Measurements from ENCODE around the gene CBX2. TPM values are rescaled to one million over a fixed set of nuclear protein-coding genes. Genes with fewer than 3 reads are reported as not detected.
"Not testable (repeated sequence)": the region's sequence is repeated elsewhere in the genome, so short reads cannot be mapped to it uniquely, and the experiment has no call there.

CBX2 gene
- total RNA-seq, 1 donor from 2014 or later: 3.5 TPM

DNA sequence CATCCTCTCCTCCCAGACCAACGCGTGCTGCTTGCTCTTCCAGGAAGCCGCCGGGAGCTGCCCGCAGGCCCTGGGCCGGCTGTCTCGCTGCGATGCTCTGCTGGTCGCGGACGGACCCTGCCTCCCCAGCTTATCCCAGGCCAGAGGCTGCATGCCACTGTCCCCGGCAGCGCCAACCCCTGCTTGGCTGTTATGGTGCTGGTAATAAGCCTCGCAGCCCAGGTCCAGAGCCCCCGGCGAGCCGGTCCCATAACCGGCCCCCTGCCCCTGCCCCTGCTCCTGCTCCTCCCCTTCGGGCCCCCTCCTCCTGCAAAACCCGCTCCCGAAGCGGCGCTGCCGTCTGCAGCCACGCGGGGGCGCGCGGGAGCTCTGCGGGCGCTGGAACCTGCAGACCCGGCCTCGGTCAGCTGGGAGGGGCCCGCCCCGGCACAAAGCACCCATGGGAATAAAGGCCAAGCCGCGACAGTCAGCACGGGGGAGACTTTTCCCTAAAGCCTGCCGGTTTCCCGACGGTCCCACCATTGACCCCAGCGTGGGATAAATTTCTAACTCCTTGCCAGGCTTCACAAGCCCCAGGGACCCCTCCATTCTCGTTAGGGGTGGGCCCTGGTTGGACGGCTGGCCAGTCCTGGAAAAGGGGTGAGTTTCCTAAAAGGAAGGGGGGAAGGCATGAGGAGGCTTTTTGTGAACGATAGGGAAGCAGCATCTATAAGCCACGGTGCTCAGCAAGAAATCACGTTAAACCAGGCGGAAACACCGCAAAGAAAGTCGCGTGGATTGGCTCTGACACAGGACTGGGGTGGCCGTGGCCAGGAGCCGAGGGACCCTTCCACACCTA lies 36.0 kb upstream of the CBX2 start:
- peak; percentile 89 for DNase-seq (ENCODE audit: low spot score)
- intact Hi-C loops (cut with DNase I): loop anchor here (5.0 kb wide), 1 partner anchor 250 kb away; no protein-coding TSS in a partner anchor

DNA sequence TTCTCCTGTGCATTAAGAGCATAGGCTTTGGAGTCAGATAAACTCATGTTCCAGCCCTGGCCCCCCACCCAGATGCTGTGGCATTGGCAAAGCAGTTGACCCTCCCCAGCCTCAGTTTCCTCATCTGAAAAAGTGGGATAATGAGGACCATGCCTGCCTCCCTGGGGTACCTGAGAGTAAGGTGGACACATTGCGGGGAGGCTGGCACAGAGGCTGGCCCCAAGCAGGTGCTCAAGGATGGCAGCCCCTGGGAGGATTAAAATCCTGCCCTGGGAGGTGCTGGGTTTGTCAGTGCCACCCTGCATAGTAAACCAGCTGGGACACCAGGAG lies 35.4 kb upstream of the CBX2 start:
- intact Hi-C loops (cut with DNase I): loop anchor here (5.0 kb wide), 1 partner anchor 250 kb away; no protein-coding TSS in a partner anchor
- DNase-seq (ENCODE audit: low spot score): no peak

DNA sequence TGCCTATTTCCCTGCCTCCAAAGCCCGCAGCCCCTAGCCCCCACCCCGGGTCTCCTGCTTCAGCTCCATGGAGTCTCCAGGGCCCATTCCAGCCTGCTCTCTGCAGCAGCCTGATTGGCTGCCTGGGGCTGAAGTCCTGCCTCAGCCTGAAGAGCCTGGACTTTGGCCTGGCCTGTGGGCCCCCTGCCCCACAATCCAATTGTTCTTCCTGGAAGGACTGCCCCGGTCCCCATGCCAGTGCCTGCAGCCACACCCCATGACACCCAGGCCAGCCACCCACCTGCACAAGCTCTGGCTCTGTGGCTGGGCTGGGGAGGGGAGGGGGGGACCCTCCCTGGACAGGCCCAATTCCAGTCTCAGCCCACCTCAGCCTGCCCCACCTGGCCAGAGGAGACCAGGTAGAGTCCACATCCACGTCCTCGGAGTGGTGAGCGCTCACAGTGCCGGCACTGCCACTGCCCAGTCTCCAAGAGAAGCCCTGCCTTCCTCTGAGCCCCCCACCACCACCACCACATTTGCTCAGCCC lies 34.9 kb upstream of the CBX2 start:
- DNase-seq (ENCODE audit: low spot score): no peak
- intact Hi-C loops (cut with DNase I): loop anchor here (5.0 kb wide), 1 partner anchor 249 kb away; no protein-coding TSS in a partner anchor

DNA sequence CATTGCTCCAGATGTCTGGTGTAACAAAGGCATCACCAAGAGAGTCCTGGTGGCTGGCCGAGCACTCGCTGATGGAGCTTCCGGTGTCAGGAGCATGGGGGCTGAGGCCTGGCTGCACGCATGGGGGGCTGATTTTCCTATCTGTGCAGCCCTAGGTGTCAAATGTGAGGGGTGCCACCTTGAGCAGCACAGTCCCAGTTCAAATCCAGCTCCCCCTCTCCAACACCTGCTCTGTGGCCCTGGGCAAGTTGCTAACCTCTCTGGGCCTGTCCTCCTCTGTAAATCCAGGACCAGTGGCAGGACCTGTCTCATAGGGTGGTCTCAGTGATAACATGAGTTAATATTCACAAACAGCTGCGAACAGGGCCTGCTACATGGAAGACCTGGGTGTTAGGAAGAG lies 34.3 kb upstream of the CBX2 start:
- intact Hi-C loops (cut with DNase I): loop anchor here (5.0 kb wide), 1 partner anchor 249 kb away; no protein-coding TSS in a partner anchor
- no peak for DNase-seq (ENCODE audit: low spot score)

DNA sequence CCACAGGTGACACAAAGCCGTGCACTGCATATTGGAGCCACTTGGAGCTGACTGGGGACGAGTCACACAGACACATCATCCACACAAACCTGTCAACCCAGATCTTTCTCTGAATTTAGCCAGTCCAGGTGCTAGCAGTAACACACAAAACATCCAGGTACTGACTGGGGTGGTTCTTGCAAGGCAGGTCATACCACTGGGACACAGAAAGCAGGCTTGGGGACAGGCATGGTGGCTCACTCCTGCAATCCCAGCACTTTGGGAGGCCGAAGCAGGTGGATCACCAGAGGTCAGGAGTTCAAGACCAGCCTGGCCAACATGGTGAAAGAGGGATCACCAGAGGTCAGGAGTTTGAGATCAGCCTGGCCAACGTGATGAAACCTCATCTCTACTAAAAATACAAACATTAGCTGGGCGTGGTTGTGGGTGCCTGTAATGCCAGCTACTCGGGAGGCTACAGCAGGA lies 32.3 kb upstream of the CBX2 start:
- no peak for DNase-seq (ENCODE audit: low spot score)
- intact Hi-C loops (cut with DNase I): loop anchor here (5.0 kb wide), 2 partner anchors 57 to 227 kb away; no protein-coding TSS in a partner anchor

DNA sequence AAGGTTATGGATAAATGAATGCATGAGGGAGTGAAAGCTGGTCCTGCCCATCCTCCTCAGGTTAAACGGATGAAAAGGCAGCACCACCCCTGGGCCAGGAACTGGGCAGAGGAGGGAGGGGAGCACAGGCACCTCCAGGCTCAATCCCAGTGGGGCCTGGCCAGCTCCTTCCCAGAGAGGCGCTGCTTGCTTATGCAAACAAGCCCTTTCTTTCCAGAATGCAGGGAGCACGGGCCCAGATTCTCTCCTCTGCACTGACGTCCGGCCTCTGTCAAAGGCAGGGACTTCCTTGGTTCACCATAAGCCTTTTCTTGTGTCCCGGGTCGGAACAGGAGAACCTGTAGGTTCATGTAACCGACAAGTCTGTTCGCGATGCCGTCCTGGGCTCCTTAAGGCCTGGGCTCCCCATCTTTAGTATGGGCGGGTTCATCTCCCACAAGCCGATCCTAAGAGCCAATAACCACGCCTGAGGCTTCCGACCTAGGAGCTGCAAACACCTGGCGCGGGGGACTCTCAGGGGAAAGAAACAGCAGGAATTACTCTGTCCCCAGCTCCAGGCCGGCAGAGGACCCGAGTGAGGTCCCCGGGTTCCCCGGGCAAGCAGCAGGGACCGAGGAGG lies 30.9 kb upstream of the CBX2 start:
- no peak for DNase-seq (ENCODE audit: low spot score)
- intact Hi-C loops (cut with DNase I): loop anchor here (5.0 kb wide), 2 partner anchors 55 to 225 kb away; no protein-coding TSS in a partner anchor

DNA sequence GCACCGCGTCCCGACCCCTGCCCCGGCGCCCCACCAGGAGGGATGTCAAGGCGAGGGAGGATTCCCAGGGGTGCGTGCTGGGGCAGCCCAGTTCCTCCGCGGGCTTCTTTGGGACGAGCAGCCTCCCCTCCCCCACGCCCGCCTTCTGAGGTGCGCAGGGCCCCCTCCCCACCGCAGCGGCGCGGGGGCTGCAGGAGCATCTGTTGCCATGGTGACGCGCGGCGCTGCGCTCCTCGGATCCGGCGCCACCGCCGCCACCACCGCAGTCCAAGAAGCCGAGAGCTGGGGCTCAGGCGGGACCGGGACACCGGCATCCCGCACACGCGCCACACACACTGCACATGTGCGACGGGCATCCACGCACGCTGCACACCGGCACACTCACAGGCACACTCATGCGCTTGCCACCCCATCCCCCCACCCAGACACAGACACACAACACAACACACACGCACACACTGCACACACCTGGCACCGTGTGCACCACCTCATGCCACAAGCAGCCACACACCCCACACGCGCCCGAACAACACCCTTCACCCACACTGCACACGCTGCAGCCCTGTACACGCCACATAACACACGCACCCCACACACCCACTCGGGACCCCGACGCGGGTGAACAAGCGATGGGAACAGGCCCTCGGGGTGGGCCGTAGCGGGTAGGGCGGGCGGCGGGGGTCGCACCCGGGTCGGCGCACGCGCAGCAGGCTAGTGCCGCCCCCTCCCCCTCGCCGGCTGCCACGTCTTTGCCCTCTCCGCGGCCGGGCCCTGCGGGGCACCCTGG lies 30.2 kb upstream of the CBX2 start:
- no peak for DNase-seq (ENCODE audit: low spot score)
- intact Hi-C loops (cut with DNase I): loop anchor here (5.0 kb wide), 2 partner anchors 55 to 225 kb away; no protein-coding TSS in a partner anchor

DNA sequence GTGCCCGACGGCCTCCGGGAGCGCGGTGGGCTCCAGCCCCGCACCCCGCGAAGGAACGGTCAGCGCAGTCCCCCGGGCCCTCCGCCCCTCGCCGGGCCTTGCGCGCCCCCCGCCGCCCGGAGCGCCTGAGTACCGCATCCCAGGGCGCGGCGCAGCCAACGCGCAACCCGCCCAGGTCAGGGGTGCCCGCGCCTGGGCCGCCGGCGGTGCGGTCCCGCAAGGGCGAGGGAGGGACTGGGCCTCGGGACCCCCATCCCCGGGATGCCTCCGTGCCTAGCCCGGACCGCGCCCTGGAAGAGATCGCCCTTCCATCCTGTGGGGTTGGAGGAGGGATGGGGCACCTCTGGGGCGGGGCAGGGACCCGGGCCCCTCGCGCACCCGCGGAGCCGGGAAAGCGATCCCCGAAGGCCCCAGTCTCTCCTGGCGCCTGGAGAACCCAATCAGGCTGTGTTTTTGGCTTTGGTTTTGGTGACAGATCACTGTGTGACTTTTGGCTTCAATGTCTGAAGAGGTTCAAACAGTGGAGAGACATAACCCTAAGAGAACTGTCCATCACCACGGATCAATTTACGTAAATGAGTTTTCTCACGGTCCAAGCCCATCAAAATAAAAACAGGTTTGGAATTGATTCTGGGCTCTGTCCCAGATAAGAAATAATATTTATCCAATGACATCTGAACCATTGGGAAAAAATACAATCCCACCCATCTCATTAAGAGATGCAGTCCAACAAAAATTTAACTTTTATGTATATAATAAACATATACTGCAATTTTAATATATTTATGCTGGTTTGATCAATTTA lies 29.5 kb upstream of the CBX2 start:
- intact Hi-C loops (cut with DNase I): loop anchor here (5.0 kb wide), 2 partner anchors 54 to 224 kb away; no protein-coding TSS in a partner anchor
- DNase-seq (ENCODE audit: low spot score): no peak

DNA sequence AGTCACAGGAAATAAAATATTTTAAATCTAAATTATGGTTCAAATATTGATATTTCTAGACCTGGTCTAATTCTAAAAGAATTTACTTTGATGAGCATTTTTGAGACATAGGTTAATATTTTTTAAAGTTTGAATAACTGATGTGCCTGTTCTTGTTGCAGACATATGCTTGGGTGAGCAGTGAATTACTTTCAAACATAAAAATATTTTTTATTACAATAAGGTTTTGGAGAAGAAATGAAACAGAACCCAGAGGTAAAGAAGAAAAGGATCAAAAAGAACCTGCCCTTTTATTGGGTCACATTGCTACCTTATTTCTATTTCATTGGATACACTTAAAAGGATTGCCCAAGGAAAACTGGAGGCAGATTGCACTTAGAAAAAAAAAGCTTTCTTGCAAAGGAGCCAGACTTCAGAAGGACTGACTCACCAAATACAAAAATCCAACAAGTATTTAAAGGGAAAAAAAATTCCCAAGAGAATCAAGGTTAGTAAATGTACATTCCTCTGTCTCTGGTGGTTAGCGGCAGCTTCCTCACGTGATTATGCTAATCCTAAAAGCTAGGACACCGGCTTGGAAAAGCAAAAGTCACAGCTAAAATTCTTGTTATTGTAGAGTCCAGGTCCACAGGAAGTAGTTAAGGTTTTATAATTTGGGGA lies 28.7 kb upstream of the CBX2 start:
- no peak for DNase-seq (ENCODE audit: low spot score)
- intact Hi-C loops (cut with DNase I): loop anchor here (5.0 kb wide), 2 partner anchors 53 to 223 kb away; no protein-coding TSS in a partner anchor

DNA sequence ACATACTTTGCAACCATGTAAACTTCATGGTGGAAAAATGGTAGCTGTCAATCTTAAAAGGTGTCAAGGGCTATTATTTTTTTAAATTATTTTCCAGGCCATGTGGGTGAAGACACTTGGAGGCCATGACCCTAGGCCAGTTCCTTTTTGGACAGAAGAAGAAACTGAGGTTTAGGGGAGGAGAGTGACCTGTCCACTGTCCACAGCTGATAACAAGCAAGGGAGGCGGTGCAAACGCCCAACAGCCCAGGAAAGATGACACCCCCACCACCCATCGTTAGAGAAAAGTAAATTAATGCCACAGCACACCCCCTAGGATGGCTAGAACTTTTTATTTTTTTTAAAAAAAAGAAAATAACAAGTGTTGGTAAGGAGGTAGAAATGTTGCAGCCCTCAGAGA lies 28.0 kb upstream of the CBX2 start:
- DNase-seq (ENCODE audit: low spot score): no peak
- intact Hi-C loops (cut with DNase I): loop anchor here (5.0 kb wide), 2 partner anchors 52 to 222 kb away; no protein-coding TSS in a partner anchor

DNA sequence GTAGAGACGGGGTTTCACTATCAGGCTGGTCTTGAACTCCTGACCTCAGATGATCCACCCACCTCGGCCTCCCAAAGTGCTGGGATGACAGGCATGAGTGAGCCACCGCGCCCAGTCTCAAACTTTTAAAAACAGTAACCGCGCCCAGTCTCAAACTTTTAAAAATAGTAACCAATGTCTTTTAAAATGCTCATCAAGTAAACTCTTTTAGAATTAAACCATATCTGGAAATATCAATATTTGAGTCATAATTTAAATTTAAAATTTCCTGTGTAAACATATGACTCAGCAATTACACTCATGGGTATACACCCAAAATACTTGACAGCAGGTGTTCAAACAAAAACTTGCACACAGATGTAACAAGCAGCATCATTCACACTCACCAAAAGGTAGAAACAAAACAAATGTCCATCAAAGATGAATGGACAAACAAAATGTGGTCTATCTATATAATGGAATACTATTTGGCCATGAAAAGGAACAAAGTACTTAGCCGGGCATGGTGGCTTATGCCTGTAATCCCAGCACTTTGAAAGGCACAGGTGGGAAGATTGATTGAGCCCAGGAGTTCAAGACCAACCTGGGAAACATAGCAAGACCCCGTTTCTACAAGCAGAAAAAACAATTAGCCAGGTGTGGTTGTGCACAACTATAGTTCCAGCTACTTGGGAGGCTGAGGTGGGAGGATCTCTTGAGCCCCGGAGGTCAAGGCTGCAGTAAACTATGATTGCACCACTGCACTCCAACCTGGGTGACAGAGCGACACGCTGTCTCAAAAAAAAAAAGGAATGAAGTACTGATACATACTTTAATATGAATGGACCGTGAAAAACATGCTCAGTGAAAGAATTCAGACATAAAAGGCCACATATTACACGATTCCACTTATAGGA lies 27.1 kb upstream of the CBX2 start:
- intact Hi-C loops (cut with DNase I): no loop called here
- no peak for DNase-seq (ENCODE audit: low spot score)

DNA sequence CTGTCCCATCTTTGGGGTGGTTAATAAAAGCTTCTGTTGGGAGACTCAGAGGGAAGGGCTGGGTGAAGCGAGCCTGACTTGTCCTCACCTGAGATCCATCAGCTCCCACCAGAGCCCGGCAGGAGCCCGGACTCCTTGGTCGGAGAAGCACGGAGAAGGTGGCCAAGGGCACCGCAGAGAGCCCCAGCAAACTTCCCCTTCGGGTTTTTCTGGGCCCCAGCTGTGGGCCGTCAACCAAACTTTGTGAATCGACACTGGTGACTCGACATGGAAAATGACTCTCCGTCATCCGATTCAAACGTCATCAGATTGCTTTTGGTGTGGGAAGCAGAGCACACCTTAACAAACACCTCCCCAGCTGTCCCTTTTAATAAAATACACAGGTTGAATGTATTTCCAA lies 25.8 kb upstream of the CBX2 start:
- intact Hi-C loops (cut with DNase I): no loop called here
- DNase-seq (ENCODE audit: low spot score): no peak

DNA sequence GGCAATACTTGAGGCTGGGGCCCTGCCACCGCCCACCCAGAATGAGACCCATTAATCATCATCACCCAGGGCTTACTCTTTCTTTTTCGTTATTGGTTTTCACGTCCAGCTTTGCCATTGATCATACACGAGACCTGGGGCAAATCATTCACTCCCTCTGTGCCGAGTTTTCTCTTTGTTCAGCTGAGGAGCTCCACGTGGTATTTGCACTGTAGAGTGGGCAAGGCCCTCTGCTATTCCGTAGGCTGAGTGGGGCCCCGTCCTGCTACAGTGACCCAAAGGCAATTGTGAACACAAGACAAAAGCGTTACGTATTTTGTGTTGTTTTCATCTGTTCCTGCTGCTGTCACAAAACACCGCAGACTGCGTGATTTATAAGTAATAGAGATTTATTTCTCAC lies 23.6 kb upstream of the CBX2 start:
- intact Hi-C loops (cut with DNase I): no loop called here
- no peak for DNase-seq (ENCODE audit: low spot score)

DNA sequence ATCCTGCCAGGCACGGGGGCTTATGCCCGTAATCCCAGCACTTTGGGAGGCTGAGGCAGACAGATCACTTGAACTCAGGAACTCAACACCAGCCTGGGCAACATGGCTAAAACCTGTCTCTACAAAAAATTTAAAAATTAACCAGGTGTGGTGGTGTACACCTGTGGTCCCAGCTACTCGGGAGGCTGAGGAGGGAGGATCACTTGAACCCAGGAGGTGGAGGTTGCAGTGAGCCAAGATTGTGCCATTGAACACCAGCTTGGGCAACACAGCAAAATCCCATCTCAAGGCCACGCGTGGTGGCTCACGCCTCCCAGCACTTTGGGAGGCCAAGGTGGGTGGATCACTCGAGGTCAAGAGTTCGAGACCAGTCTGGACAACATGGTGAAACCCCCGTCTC lies 23.0 kb upstream of the CBX2 start:
- intact Hi-C loops (cut with DNase I): not testable (repeated sequence)

DNA sequence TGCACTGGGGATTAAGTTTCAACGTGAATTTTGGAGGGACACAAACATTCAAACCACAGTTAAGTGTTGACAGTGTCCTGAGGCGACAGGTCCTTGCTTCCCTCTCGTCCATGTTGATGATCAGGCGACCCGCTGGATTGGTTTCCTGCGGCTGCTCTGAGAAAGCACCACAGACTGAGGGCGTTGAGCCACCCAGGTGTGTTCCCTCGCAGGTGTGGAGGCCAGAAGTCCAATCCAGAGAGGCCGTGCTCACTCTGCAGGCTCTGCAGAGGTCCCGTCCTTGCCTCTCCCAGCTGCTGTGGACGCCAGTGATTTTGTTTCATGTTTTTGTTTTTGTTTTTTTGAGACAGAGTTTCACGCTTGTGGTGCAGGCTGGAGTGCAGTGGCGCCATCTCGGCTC lies 22.4 kb upstream of the CBX2 start:
- DNase-seq (ENCODE audit: low spot score): no peak
- intact Hi-C loops (cut with DNase I): no loop called here

More for the DNA sequence above, 23.0 kb upstream of the CBX2 start:
- DNase-seq (ENCODE audit: low spot score): not testable (repeated sequence)

DNA sequence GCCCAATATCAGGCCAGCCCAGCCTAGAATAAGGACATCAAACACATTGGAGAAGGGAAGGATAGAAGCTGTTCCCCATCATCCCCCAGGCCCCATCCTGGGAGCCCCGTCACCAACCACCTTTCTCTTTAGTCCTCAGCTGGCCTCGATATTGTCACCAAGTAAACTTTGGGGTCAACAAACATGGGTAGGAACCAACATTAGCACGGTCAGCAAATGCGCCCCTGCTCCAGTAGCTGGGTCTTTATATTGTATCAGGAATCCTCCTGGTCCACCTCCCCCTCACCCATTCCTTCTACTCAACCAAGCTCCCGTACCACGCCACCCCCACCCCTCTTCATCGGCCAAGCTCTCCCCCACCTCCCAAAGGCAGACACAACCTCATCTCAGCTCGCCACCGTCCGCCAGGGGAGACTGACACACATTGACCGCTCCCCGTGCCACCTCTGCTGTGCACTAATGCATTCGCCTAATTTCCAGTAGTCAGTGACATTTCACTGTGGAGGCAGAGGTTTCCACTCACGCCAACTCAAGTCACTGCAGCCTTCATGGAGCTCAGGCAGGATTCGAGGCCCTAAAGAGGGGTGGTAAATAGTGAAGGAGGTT lies 20.7 kb upstream of the CBX2 start:
- no peak for DNase-seq (ENCODE audit: low spot score)
- intact Hi-C loops (cut with DNase I): no loop called here

DNA sequence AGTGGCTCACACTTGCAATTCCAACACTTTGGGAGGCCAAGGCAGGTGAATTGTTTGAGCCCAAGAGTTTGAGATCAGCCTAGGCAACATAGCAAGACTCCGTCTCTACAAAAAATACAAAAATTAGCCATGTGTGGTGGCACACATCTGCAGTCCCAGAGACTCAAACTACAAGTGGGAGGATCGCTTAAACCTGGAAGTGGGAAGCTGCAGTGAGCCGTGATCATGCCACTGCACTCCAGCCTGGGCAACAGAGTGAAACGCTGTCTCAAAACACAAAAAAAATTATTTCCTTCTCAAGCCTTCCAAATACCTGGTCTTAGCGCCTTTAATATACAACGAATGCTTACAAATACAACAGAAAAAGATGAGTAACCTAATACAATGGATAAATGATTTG lies 19.7 kb upstream of the CBX2 start:
- intact Hi-C loops (cut with DNase I): no loop called here
- no peak for DNase-seq (ENCODE audit: low spot score)
